Smooth muscle cell (in vitro differentiated cells): ENCODE measurements around the gene PFN3. TPM values are rescaled to one million over a fixed set of nuclear protein-coding genes. Genes with fewer than 3 reads are reported as not detected.
"Not testable (repeated sequence)": the region's sequence is repeated elsewhere in the genome, so short reads cannot be mapped to it uniquely, and the experiment has no call there.

Experiments used
- DNase-seq: peaks from one replicate; lab custom pipeline; 2025; ENCODE audit not compliant: unreplicated experiment; lab: John Stamatoyannopoulos, UW
- H2AFZ ChIP-seq: fragments of 200-600 bp; sonication (generic); 2 replicates; pipeline ENCODE4 v1.6.0; 2016; ENCODE audit warnings: antibody characterized with exemption, low read depth, mild to moderate bottlenecking
- H3F3A ChIP-seq: fragments of 200-600 bp; sonication (generic); 2 replicates; pipeline ENCODE4 v1.6.0; 2017; ENCODE audit warnings: antibody characterized with exemption, low read depth
- H3K27ac ChIP-seq: fragments of 200-600 bp; sonication (generic); 2 replicates; pipeline ENCODE4 v1.5.1; 2016; ENCODE audit warnings: low read depth, mild to moderate bottlenecking
- H3K27me3 ChIP-seq: fragments of 200-600 bp; sonication (generic); 2 replicates; pipeline ENCODE4 v1.6.1; 2016; ENCODE audit warnings: low read depth, mild to moderate bottlenecking
- H3K36me3 ChIP-seq: fragments of 200-600 bp; sonication (generic); 2 replicates; pipeline ENCODE4 v1.5.1; 2016; ENCODE audit warnings: low read depth
- H3K4me1 ChIP-seq: fragments of 200-600 bp; sonication (generic); 2 replicates; pipeline ENCODE4 v1.5.1; 2016; ENCODE audit warnings: low read depth
- H3K4me2 ChIP-seq: fragments of 200-600 bp; sonication (generic); 2 replicates; pipeline ENCODE4 v1.6.0; 2016; ENCODE audit warnings: mild to moderate bottlenecking
- H3K4me3 ChIP-seq: fragments of 200-600 bp; sonication (generic); 2 replicates; pipeline ENCODE4 v1.5.1; 2016; ENCODE audit warnings: mild to moderate bottlenecking
- H3K79me2 ChIP-seq: fragments of 200-600 bp; sonication (generic); 2 replicates; pipeline ENCODE4 v1.6.0; 2016; ENCODE audit warnings: low read depth, mild to moderate bottlenecking
- H3K9ac ChIP-seq: fragments of 200-600 bp; sonication (generic); 2 replicates; pipeline ENCODE4 v1.6.0; 2016; ENCODE audit warnings: low read depth
- H3K9me3 ChIP-seq: fragments of 200-600 bp; sonication (generic); replicated peaks from 2 replicates; pipeline ENCODE4 v1.5.1; 2016; ENCODE audit warnings: low read depth
- H4K20me1 ChIP-seq: fragments of 200-600 bp; sonication (generic); 2 replicates; pipeline ENCODE4 v1.6.0; 2016; ENCODE audit warnings: low read depth
- CTCF ChIP-seq: fragments of 200-600 bp; sonication (generic); IDR thresholded peaks from 2 replicates; pipeline ENCODE4 v1.5.1; 2017; ENCODE audit warnings: borderline replicate concordance, mild to moderate bottlenecking, antibody characterized with exemption; ENCODE audit not compliant: insufficient read depth, poor library complexity, severe bottlenecking
- WGBS: methylation state at CpG from one replicate; pipeline ENCODE4 v1.1.7; 2016; ENCODE audit warnings: low lambda C conversion rate; 5-methylcytosine and 5-hydroxymethylcytosine counted together
- polyA plus RNA-seq: library from polyadenylated mRNA; unstranded; fragments of >200 nt; fragmentation: Nextera tagmentation; extraction: Ambion mirVana; gene quantifications from 2 replicates; pipeline ENCODE4 v1.2.1, GENCODE V29; 2016
- total RNA-seq: library from RNA; depleted of rRNA; stranded (reverse); fragments of >200 nt; gene quantifications from 2 replicates; pipeline ENCODE4 v1.2.3, GENCODE V29; 2014

PFN3 gene
- total and polyA plus RNA-seq, 2 experiments from 2014 or later, result not detected

- no peaks in the 10 kb centered on the region for H3K79me2 ChIP-seq
- WGBS, result 90% methylated on average over 3 of the region's 3 CpGs
- no peak overlapping the region for H3K4me2 ChIP-seq
- no peaks in the 10 kb centered on the region for H3K9me3 ChIP-seq
- no peaks in the 10 kb centered on the region for H3K36me3 ChIP-seq
- DNase-seq, result no peak
- H3F3A ChIP-seq, result no peaks in the 10 kb centered on the region
- H3K9ac ChIP-seq, result no peak overlapping the region
- no peaks in the 10 kb centered on the region for H4K20me1 ChIP-seq
- no peaks in the 10 kb centered on the region for H3K27me3 ChIP-seq
- no peaks in the 10 kb centered on the region for H3K4me1 ChIP-seq
- H3K4me3 ChIP-seq, result no peak overlapping the region
- H3K27ac ChIP-seq, result no peak overlapping the region
- TF ChIP-seq CTCF, result no peak
- H2AFZ ChIP-seq, result no peak overlapping the region
Measured at GRCh38 chr5:177419046-177419445, 18.6 kb upstream of the PFN3 start.

DNA sequence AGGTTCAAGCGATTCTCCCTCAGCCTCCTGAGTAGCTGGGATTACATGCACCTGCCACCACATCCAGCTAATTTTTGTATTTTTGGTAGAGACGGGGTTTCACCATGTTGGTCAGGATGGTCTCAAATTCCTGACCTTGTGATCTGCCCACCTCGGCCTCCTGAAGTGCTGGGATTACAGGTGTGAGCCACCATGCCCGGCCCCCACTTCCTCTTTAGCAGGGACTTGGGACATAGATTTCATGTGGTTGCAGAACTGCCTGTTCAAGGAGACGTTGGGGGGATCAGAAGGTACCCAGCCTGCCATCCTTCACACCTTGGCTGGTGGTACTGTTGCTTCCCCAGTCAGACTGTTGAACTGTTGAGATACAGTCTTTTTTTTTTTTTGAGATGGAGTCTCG is 16.6 kb upstream of the PFN3 start:
- not testable (repeated sequence) for H3K27ac ChIP-seq, H3K36me3 ChIP-seq, H3K79me2 ChIP-seq, H3K4me1 ChIP-seq, H3F3A ChIP-seq, H3K9ac ChIP-seq, H4K20me1 ChIP-seq, H2AFZ ChIP-seq, H3K4me2 ChIP-seq, H3K4me3 ChIP-seq, DNase-seq, H3K27me3 ChIP-seq, H3K9me3 ChIP-seq
- 91% methylated on average over 6 of the region's 6 CpGs for WGBS

- WGBS, result 88% methylated on average over 3 of the region's 3 CpGs
- Histone ChIP-seq H3K79me2 (no peaks in the 10 kb centered on the region), H3K4me2 (no peak overlapping the region), H3K9ac (no peak overlapping the region), H3K9me3 (no peaks in the 10 kb centered on the region), H3K27ac (no peak overlapping the region), H3K27me3 (no peaks in the 10 kb centered on the region), H3K36me3 (no peaks in the 10 kb centered on the region), H3F3A (no peaks in the 10 kb centered on the region), H3K4me3 (no peak overlapping the region), H4K20me1 (no peaks in the 10 kb centered on the region), H3K4me1 (no peaks in the 10 kb centered on the region), H2AFZ (no peak overlapping the region)
- no peak for DNase-seq
- TF ChIP-seq CTCF, result no peak
Measured at GRCh38 chr5:177414481-177414880, 14.0 kb upstream of the PFN3 start.

- no peaks in the 10 kb centered on the region for H3F3A ChIP-seq
- DNase-seq, result no peak
- H3K36me3 ChIP-seq, result no peaks in the 10 kb centered on the region
- H3K27ac ChIP-seq, result no peak overlapping the region
- H3K4me1 ChIP-seq, result no peaks in the 10 kb centered on the region
- H4K20me1 ChIP-seq, result no peaks in the 10 kb centered on the region
- no peaks in the 10 kb centered on the region for H3K27me3 ChIP-seq
- H2AFZ ChIP-seq, result no peak overlapping the region
- no peaks in the 10 kb centered on the region for H3K79me2 ChIP-seq
- 90% methylated on average over 8 of the region's 8 CpGs for WGBS
- no peak overlapping the region for H3K9ac ChIP-seq
- no peak for TF ChIP-seq CTCF
- no peak overlapping the region for H3K4me2 ChIP-seq
- no peak overlapping the region for H3K4me3 ChIP-seq
- no peaks in the 10 kb centered on the region for H3K9me3 ChIP-seq
Measured at GRCh38 chr5:177412603-177413233, 12.3 kb upstream of the PFN3 start.
